ENCODE measurements around the gene DNAJB1. TPM values are rescaled to one million over a fixed set of nuclear protein-coding genes. Genes with fewer than 3 reads are reported as not detected.
A peak's percentile ranks its signal among the peaks of the same experiment; 100 is the strongest.

Gene DNAJB1
- total and polyA plus RNA-seq, 5 experiments from 2014 or later, result 165 to 348 (median 205) TPM

- H3K36me3 Mint-ChIP-seq, result peaks cover 0 to 35% (median 9%) of the 10 kb centered on the region in 3 donors
- H3K27me3 Mint-ChIP-seq, result no peaks in the 10 kb centered on the region
- no peak overlapping the region for H3K4me3 Mint-ChIP-seq
- DNase-seq (no peak), ATAC-seq (no peak)
- no peaks in the 10 kb centered on the region for H3K9me3 Mint-ChIP-seq
- H3K4me1 Mint-ChIP-seq, result peaks cover 6 to 11% (median 10%) of the 10 kb centered on the region in 4 donors
- POLR2A ChIA-PET, result interaction anchor here (0.6 to 1.7 kb wide), 5 partner anchors 9 to 350 kb away, joined by 3 to 10 read pairs (median 3); partner anchors contain the start of genes GIPC1 and PKN1
- peak overlapping the region in 1 of 10 donors; percentile 53 for H3K27ac Mint-ChIP-seq
Observed at GRCh38 chr19:14487370-14488125, 30.6 kb downstream of the DNAJB1 start.

- Mint-ChIP-seq H3K9me3 (no peaks in the 10 kb centered on the region), H3K27ac (peak overlapping the region in 2 of 10 donors; percentile 5 to 22), H3K4me1 (peaks cover 5 to 19% (median 9%) of the 10 kb centered on the region in 4 donors), H3K4me3 (no peak overlapping the region), H3K36me3 (peaks cover 0 to 17% (median 0%) of the 10 kb centered on the region in 3 donors), H3K27me3 (no peaks in the 10 kb centered on the region)
- POLR2A ChIA-PET, result interaction anchor here (0.9 to 1.8 kb wide), 4 partner anchors 36 to 129 kb away, joined by 3 to 5 read pairs (median 4); partner anchors contain the start of gene DNAJB1
- no peak for ATAC-seq
- no peak for DNase-seq
Observed at GRCh38 chr19:14482172-14482941, 35.8 kb downstream of the DNAJB1 start.

GRCh38 chr19:14480700-14481079 is 37.5 kb downstream of the DNAJB1 start:
- H3K4me3 Mint-ChIP-seq, result no peak overlapping the region
- peak overlapping the region in 1 of 10 donors; percentile 48 for H3K27ac Mint-ChIP-seq
- H3K4me1 Mint-ChIP-seq, result peaks cover 11 to 16% (median 13%) of the 10 kb centered on the region in 4 donors
- peaks cover 0 to 13% (median 0%) of the 10 kb centered on the region in 3 donors for H3K36me3 Mint-ChIP-seq
- no peaks in the 10 kb centered on the region for H3K9me3 Mint-ChIP-seq
- no peak for ATAC-seq
- DNase-seq, result no peak
- H3K27me3 Mint-ChIP-seq, result peaks cover 0 to 5% (median 0%) of the 10 kb centered on the region in 5 donors
- POLR2A ChIA-PET, result interaction anchor here (0.6 to 1.8 kb wide), 5 partner anchors 8 to 61 kb away, joined by 3 to 7 read pairs (median 4); partner anchors contain the start of genes DDX39A and GIPC1

GRCh38 chr19:14479975-14480699 is 38.1 kb downstream of the DNAJB1 start:
- POLR2A ChIA-PET, result interaction anchor here (0.5 to 1.8 kb wide), 6 partner anchors 16 to 158 kb away, joined by 3 to 7 read pairs (median 4); partner anchors contain the start of genes DDX39A and GIPC1
- Mint-ChIP-seq H3K27ac (peak overlapping the region in 1 of 10 donors; percentile 48), H3K36me3 (peaks cover 0 to 13% (median 0%) of the 10 kb centered on the region in 3 donors), H3K4me3 (no peak overlapping the region), H3K27me3 (peaks cover 0 to 7% (median 1%) of the 10 kb centered on the region in 5 donors), H3K4me1 (peaks cover 12 to 22% (median 18%) of the 10 kb centered on the region in 4 donors), H3K9me3 (no peaks in the 10 kb centered on the region)
- ATAC-seq (peak; percentile 72 to 83), DNase-seq (peak; percentile 31 to 74 (median 66))

- H3K4me1 Mint-ChIP-seq, result peaks cover 14 to 29% (median 23%) of the 10 kb centered on the region in 4 donors
- peaks cover 0 to 13% (median 0%) of the 10 kb centered on the region in 3 donors for H3K36me3 Mint-ChIP-seq
- H3K27ac Mint-ChIP-seq, result no peak overlapping the region
- H3K4me3 Mint-ChIP-seq, result no peak overlapping the region
- peaks cover 5 to 14% (median 6%) of the 10 kb centered on the region in 5 donors for H3K27me3 Mint-ChIP-seq
- ATAC-seq, result no peak
- peak in 1 of 10 donors; percentile 38 for DNase-seq
- POLR2A ChIA-PET, result interaction anchor here (0.6 to 1.6 kb wide), 6 partner anchors 22 to 330 kb away, joined by 3 to 7 read pairs (median 4); partner anchors contain the start of genes DDX39A and DNAJB1
- no peaks in the 10 kb centered on the region for H3K9me3 Mint-ChIP-seq
Observed at GRCh38 chr19:14479309-14479974, 38.8 kb downstream of the DNAJB1 start.

- ATAC-seq, result no peak
- no peaks in the 10 kb centered on the region for H3K9me3 Mint-ChIP-seq
- POLR2A ChIA-PET, result interaction anchor here (1.5 kb wide), 1 partner anchor 76 kb away, joined by 5 read pairs; no protein-coding TSS in a partner anchor
- no peak overlapping the region for H3K4me3 Mint-ChIP-seq
- no peak for DNase-seq
- H3K36me3 Mint-ChIP-seq, result peaks cover 0 to 13% (median 0%) of the 10 kb centered on the region in 3 donors
- H3K27ac Mint-ChIP-seq, result no peak overlapping the region
- H3K4me1 Mint-ChIP-seq, result peaks cover 15 to 34% (median 27%) of the 10 kb centered on the region in 4 donors
- H3K27me3 Mint-ChIP-seq, result peaks cover 7 to 19% (median 9%) of the 10 kb centered on the region in 5 donors
Observed at GRCh38 chr19:14478113-14478545, 40.1 kb downstream of the DNAJB1 start.

GRCh38 chr19:14477418-14478112 is 40.6 kb downstream of the DNAJB1 start:
- DNase-seq, result no peak
- H3K36me3 Mint-ChIP-seq, result peaks cover 0 to 16% (median 0%) of the 10 kb centered on the region in 3 donors
- peak overlapping the region in 1 of 10 donors; percentile 17 for H3K27ac Mint-ChIP-seq
- peaks cover 19 to 39% (median 33%) of the 10 kb centered on the region in 4 donors for H3K4me1 Mint-ChIP-seq
- no peak for ATAC-seq
- no peaks in the 10 kb centered on the region for H3K9me3 Mint-ChIP-seq
- H3K4me3 Mint-ChIP-seq, result no peak overlapping the region
- peaks cover 11 to 25% (median 14%) of the 10 kb centered on the region in 5 donors for H3K27me3 Mint-ChIP-seq
- POLR2A ChIA-PET, result interaction anchor here (0.7 to 1.5 kb wide), 2 partner anchors 41 to 77 kb away, joined by 3 to 5 read pairs; partner anchors contain the start of gene DNAJB1

GRCh38 chr19:14476673-14477401 is 41.4 kb downstream of the DNAJB1 start:
- H3K9me3 Mint-ChIP-seq, result no peaks in the 10 kb centered on the region
- POLR2A ChIA-PET, result interaction anchor here (0.7 kb wide), 1 partner anchor 41 kb away, joined by 3 read pairs; the partner anchor contains the start of gene DNAJB1
- H3K4me3 Mint-ChIP-seq, result peak overlapping the region in 5 of 10 donors; percentile 1 to 65 (median 45)
- ATAC-seq (no peak), DNase-seq (peak in 3 of 10 donors; percentile 27 to 31 (median 30))
- H3K4me1 Mint-ChIP-seq, result peaks cover 19 to 47% (median 34%) of the 10 kb centered on the region in 4 donors
- peaks cover 0 to 19% (median 0%) of the 10 kb centered on the region in 3 donors for H3K36me3 Mint-ChIP-seq
- peaks cover 11 to 25% (median 14%) of the 10 kb centered on the region in 5 donors for H3K27me3 Mint-ChIP-seq
- peak overlapping the region in 3 of 10 donors; percentile 24 to 41 (median 36) for H3K27ac Mint-ChIP-seq

GRCh38 chr19:14476327-14476672 is 41.9 kb downstream of the DNAJB1 start:
- Mint-ChIP-seq H3K27me3 (peaks cover 11 to 25% (median 14%) of the 10 kb centered on the region in 5 donors), H3K4me3 (peak overlapping the region in 6 of 10 donors; percentile 1 to 65 (median 45)), H3K4me1 (peaks cover 19 to 48% (median 34%) of the 10 kb centered on the region in 4 donors), H3K9me3 (no peaks in the 10 kb centered on the region), H3K36me3 (peaks cover 0 to 20% (median 0%) of the 10 kb centered on the region in 3 donors), H3K27ac (peak overlapping the region in 4 of 10 donors; percentile 5 to 41 (median 30))
- POLR2A ChIA-PET, result no interaction called here
- no peak for ATAC-seq
- no peak for DNase-seq

Data from naive thymus-derived CD8-positive, alpha-beta T cell (primary cell).